Ectodermal cell (in vitro differentiated cells): Measurements from ENCODE around the gene PMPCA.

Experiments used
- H3K27ac ChIP-seq: 2 replicates; pipeline ENCODE4 v1.7.0; 2013; ENCODE audit warnings: mild to moderate bottlenecking, low read depth, low read length; ENCODE audit not compliant: insufficient read depth, poor library complexity, severe bottlenecking
- H3K27me3 ChIP-seq: 2 replicates; pipeline ENCODE4 v1.7.0; 2013; ENCODE audit warnings: mild to moderate bottlenecking, low read length; ENCODE audit not compliant: insufficient read depth, control insufficient read depth, poor library complexity, severe bottlenecking
- H3K36me3 ChIP-seq: one replicate; pipeline ENCODE4 v1.7.0; 2013; ENCODE audit warnings: low read length; ENCODE audit not compliant: control insufficient read depth, insufficient read depth
- H3K4me1 ChIP-seq: one replicate; pipeline ENCODE4 v1.7.0; 2013; ENCODE audit warnings: low read length; ENCODE audit not compliant: control insufficient read depth, insufficient read depth
- H3K4me3 ChIP-seq: 2 replicates; pipeline ENCODE4 v1.7.0; 2013; ENCODE audit warnings: low read depth, low read length, control low read depth; ENCODE audit not compliant: insufficient read depth
- H3K9me3 ChIP-seq: 2 replicates; pipeline ENCODE4 v1.7.0; 2013; ENCODE audit warnings: mild to moderate bottlenecking, low read length, moderate library complexity; ENCODE audit not compliant: control insufficient read depth
- WGBS, 2 experiments: methylation state at CpG; one replicate each; pipeline ENCODE4 v1.1.7; 2013; ENCODE audit warnings: missing lambda C conversion rate in 2 of 2; 5-methylcytosine and 5-hydroxymethylcytosine counted together

Gene PMPCA

GRCh38 chr9:136456258-136456657 is 45.8 kb downstream of the PMPCA start:
- Histone ChIP-seq H3K4me1 (no peaks in the 10 kb centered on the region), H3K4me3 (no peak overlapping the region), H3K36me3 (peaks cover 58% of the 10 kb centered on the region), H3K9me3 (no peaks in the 10 kb centered on the region), H3K27ac (no peak overlapping the region), H3K27me3 (no peaks in the 10 kb centered on the region)
- 94 to 97% methylated on average over 9 of the region's 9 CpGs for WGBS, 2 experiments

GRCh38 chr9:136457326-136457725 is 46.9 kb downstream of the PMPCA start:
- 96 to 98% methylated on average over 24 of the region's 24 CpGs for WGBS, 2 experiments
- Histone ChIP-seq H3K4me1 (no peaks in the 10 kb centered on the region), H3K9me3 (no peaks in the 10 kb centered on the region), H3K36me3 (peaks cover 60% of the 10 kb centered on the region), H3K27ac (no peak overlapping the region), H3K4me3 (no peak overlapping the region), H3K27me3 (no peaks in the 10 kb centered on the region)

- Histone ChIP-seq H3K4me1 (no peaks in the 10 kb centered on the region), H3K27me3 (no peaks in the 10 kb centered on the region), H3K27ac (no peak overlapping the region), H3K9me3 (no peaks in the 10 kb centered on the region), H3K36me3 (peaks cover 70% of the 10 kb centered on the region), H3K4me3 (no peak overlapping the region)
- WGBS, 2 experiments: 92 to 93% methylated on average over 28 of the region's 28 CpGs
Measured at GRCh38 chr9:136459425-136459824, 49.0 kb downstream of the PMPCA start.

- 95 to 96% methylated on average over 23 of the region's 23 CpGs for WGBS, 2 experiments
- Histone ChIP-seq H3K4me1 (no peaks in the 10 kb centered on the region), H3K36me3 (peaks cover 70% of the 10 kb centered on the region), H3K4me3 (no peak overlapping the region), H3K27ac (no peak overlapping the region), H3K27me3 (no peaks in the 10 kb centered on the region), H3K9me3 (no peaks in the 10 kb centered on the region)
Measured at GRCh38 chr9:136460772-136461325, 50.4 kb downstream of the PMPCA start.

GRCh38 chr9:136462664-136463063 is 52.2 kb downstream of the PMPCA start:
- H3K27me3 ChIP-seq: no peaks in the 10 kb centered on the region
- H3K36me3 ChIP-seq: peaks cover 70% of the 10 kb centered on the region
- WGBS, 2 experiments: 96 to 98% methylated on average over 17 of the region's 17 CpGs
- no peak overlapping the region for H3K27ac ChIP-seq
- no peaks in the 10 kb centered on the region for H3K9me3 ChIP-seq
- H3K4me1 ChIP-seq: no peaks in the 10 kb centered on the region
- no peak overlapping the region for H3K4me3 ChIP-seq

- H3K27ac ChIP-seq: no peak overlapping the region
- WGBS, 2 experiments: 96 to 97% methylated on average over 14 of the region's 14 CpGs
- no peaks in the 10 kb centered on the region for H3K9me3 ChIP-seq
- H3K4me1 ChIP-seq: no peaks in the 10 kb centered on the region
- no peaks in the 10 kb centered on the region for H3K27me3 ChIP-seq
- peaks cover 75% of the 10 kb centered on the region for H3K36me3 ChIP-seq
- H3K4me3 ChIP-seq: no peak overlapping the region
Measured at GRCh38 chr9:136463578-136463977, 53.1 kb downstream of the PMPCA start.

- 95 to 96% methylated on average over 6 of the region's 6 CpGs for WGBS, 2 experiments
Measured at GRCh38 chr9:136464241-136464640, 53.8 kb downstream of the PMPCA start.

GRCh38 chr9:136465500-136466154 is 55.2 kb downstream of the PMPCA start:
- H3K36me3 ChIP-seq: peaks cover 57% of the 10 kb centered on the region
- 96 to 97% methylated on average over 27 of the region's 27 CpGs for WGBS, 2 experiments

More at GRCh38 chr9:136464241-136464640, 53.8 kb downstream of the PMPCA start:
- H3K36me3 ChIP-seq: peaks cover 68% of the 10 kb centered on the region
- no peaks in the 10 kb centered on the region for H3K9me3 ChIP-seq
- no peaks in the 10 kb centered on the region for H3K27me3 ChIP-seq
- H3K4me1 ChIP-seq: no peaks in the 10 kb centered on the region
- H3K4me3 ChIP-seq: no peak overlapping the region
- H3K27ac ChIP-seq: no peak overlapping the region

GRCh38 chr9:136466155-136466541 is 55.7 kb downstream of the PMPCA start:
- Histone ChIP-seq H3K9me3 (no peaks in the 10 kb centered on the region), H3K4me1 (no peaks in the 10 kb centered on the region), H3K27ac (no peak overlapping the region), H3K36me3 (peaks cover 54% of the 10 kb centered on the region), H3K27me3 (no peaks in the 10 kb centered on the region), H3K4me3 (no peak overlapping the region)
- 97% methylated on average over 30 of the region's 30 CpGs for WGBS, 2 experiments

More at GRCh38 chr9:136465500-136466154, 55.2 kb downstream of the PMPCA start:
- Histone ChIP-seq H3K9me3 (no peaks in the 10 kb centered on the region), H3K27me3 (no peaks in the 10 kb centered on the region), H3K4me3 (no peak overlapping the region), H3K4me1 (no peaks in the 10 kb centered on the region), H3K27ac (no peak overlapping the region)

- Histone ChIP-seq H3K36me3 (peaks cover 62% of the 10 kb centered on the region), H3K4me1 (no peaks in the 10 kb centered on the region), H3K27ac (no peak overlapping the region), H3K9me3 (no peaks in the 10 kb centered on the region), H3K4me3 (no peak overlapping the region), H3K27me3 (no peaks in the 10 kb centered on the region)
- WGBS, 2 experiments: 93 to 96% methylated on average over 15 of the region's 15 CpGs
Measured at GRCh38 chr9:136467766-136468165, 57.3 kb downstream of the PMPCA start.
